Breast epithelium (tissue), 3 donors: ENCODE results near the gene SYDE1.

Source experiments
- CTCF ChIP-seq, 3 donors: fragments of 450-650 bp; IDR thresholded peaks; one replicate each; pipeline ENCODE4 v1.5.1; 2016 to 2017; ENCODE audit warnings: antibody characterized with exemption in 3 of 3, mild to moderate bottlenecking in 3 of 3, moderate library complexity in 3 of 3
- POLR2A ChIP-seq: fragments of 450-650 bp; IDR thresholded peaks from one replicate; pipeline ENCODE4 v1.6.1; 2016; ENCODE audit warnings: antibody characterized with exemption, mild to moderate bottlenecking, moderate library complexity
- POLR2AphosphoS5 ChIP-seq, 3 donors: sonication (generic); formaldehyde crosslinking; IDR thresholded peaks; one replicate each; pipeline ENCODE4 v1.6.1; 2017; ENCODE audit warnings: antibody characterized with exemption in 3 of 3

GRCh38 chr19:15159251-15159650 is 52.0 kb downstream of the SYDE1 start:
- no peak for TF ChIP-seq CTCF (IDR thresholded peaks at IDR 0.05)
- no peak for TF ChIP-seq POLR2A
- no peak for TF ChIP-seq POLR2AphosphoS5 (IDR thresholded peaks at IDR 0.05)
